Stimulated activated CD4-positive, alpha-beta T cell treated with anti-CD3 and anti-CD28 coated beads, Interleukin-12 subunit alpha, Interleukin-12 subunit beta, amount 100 ng/mL, for 24 hours (primary cell): ENCODE data around the gene ERCC1.
"Not testable (repeated sequence)": the region's sequence is repeated elsewhere in the genome, so short reads cannot be mapped to it uniquely, and the experiment has no call there.

Source experiments
- DNase-seq, 2 experiments: peaks; one replicate each; pipeline ENCODE4 v3.0.0-alpha.2; 2020; ENCODE audit warnings: low read depth in 2 of 2

Gene ERCC1

GRCh38 chr19:45429896-45430295 lies 6.2 kb upstream of the ERCC1 start:
- not testable (repeated sequence) for DNase-seq

GRCh38 chr19:45428384-45429231 lies 4.9 kb upstream of the ERCC1 start:
- DNase-seq, result no peak

GRCh38 chr19:45424191-45425058 lies 708 bp upstream of the ERCC1 start:
- peak in 1 of 2 experiments; percentile 37 for DNase-seq

GRCh38 chr19:45423033-45423588 lies 606 bp downstream of the ERCC1 start:
- no peak for DNase-seq

- DNase-seq, result no peak
Observed at GRCh38 chr19:45421947-45422498, 1.7 kb downstream of the ERCC1 start.

- no peak for DNase-seq
Observed at GRCh38 chr19:45420871-45421270, 2.8 kb downstream of the ERCC1 start.

- DNase-seq, result no peak
Observed at GRCh38 chr19:45420356-45420755, 3.4 kb downstream of the ERCC1 start.

GRCh38 chr19:45419895-45420294 lies 3.8 kb downstream of the ERCC1 start:
- DNase-seq, result no peak

- no peak for DNase-seq
Observed at GRCh38 chr19:45419396-45419795, 4.3 kb downstream of the ERCC1 start.

- no peak for DNase-seq
Observed at GRCh38 chr19:45418802-45419201, 4.9 kb downstream of the ERCC1 start.

- no peak for DNase-seq
Observed at GRCh38 chr19:45417151-45417550, 6.6 kb downstream of the ERCC1 start.

- no peak for DNase-seq
Observed at GRCh38 chr19:45414468-45414867, 9.2 kb downstream of the ERCC1 start.

GRCh38 chr19:45413497-45413896 lies 10.2 kb downstream of the ERCC1 start:
- DNase-seq, result no peak

GRCh38 chr19:45410330-45410729 lies 13.4 kb downstream of the ERCC1 start:
- DNase-seq, result not testable (repeated sequence)

- DNase-seq, result no peak
Observed at GRCh38 chr19:45409557-45409920, 14.2 kb downstream of the ERCC1 start.

- no peak for DNase-seq
Observed at GRCh38 chr19:45408830-45409556, 14.7 kb downstream of the ERCC1 start.

- DNase-seq, result no peak
Observed at GRCh38 chr19:45408121-45408520, 15.6 kb downstream of the ERCC1 start.

- DNase-seq, result not testable (repeated sequence)
Observed at GRCh38 chr19:45407585-45407984, 16.1 kb downstream of the ERCC1 start.

- no peak for DNase-seq
Observed at GRCh38 chr19:45407091-45407375, 16.7 kb downstream of the ERCC1 start.

- peak; percentile 73 to 74 for DNase-seq
Observed at GRCh38 chr19:45406226-45407090, 17.3 kb downstream of the ERCC1 start, which contains the start of gene POLR1G. Gene POLR1G (plus strand): TSS chr19:45406644. CDS start chr19:45406697, 53 bp downstream.
